HEK293T (cell line): ENCODE results near the gene TMEM43.

Source experiments
- BHLHE40 ChIP-seq: fragments of 450-650 bp; IDR thresholded peaks from 2 replicates; pipeline ENCODE4 v1.6.1; 2016; ENCODE audit warnings: mild to moderate bottlenecking, moderate library complexity, borderline replicate concordance
- FOXA1 ChIP-seq: fragments of 450-650 bp; IDR thresholded peaks from 2 replicates; pipeline ENCODE4 v1.6.1; 2016; ENCODE audit warnings: mild to moderate bottlenecking
- FOXM1 ChIP-seq: fragments of 450-650 bp; IDR thresholded peaks from 2 replicates; pipeline ENCODE4 v1.6.1; 2017; ENCODE audit warnings: mild to moderate bottlenecking, borderline replicate concordance
- SP1 ChIP-seq: fragments of 450-650 bp; IDR thresholded peaks from 2 replicates; pipeline ENCODE4 v1.6.1; 2017

GRCh38 chr3:14137004-14137403 lies 12.2 kb downstream of the TMEM43 start:
- TF ChIP-seq FOXA1 (no peak), SP1 (no peak), FOXM1 (no peak), BHLHE40 (no peak)
